ENCODE results near the gene KLF6. TPM values are rescaled to one million over a fixed set of nuclear protein-coding genes. Genes with fewer than 3 reads are reported as not detected.
A peak's percentile ranks its signal among the peaks of the same experiment; 100 is the strongest.

The KLF6 gene
- total and polyA plus RNA-seq, 2 donors (not counting 1 experiment from before 2014, with no cell fraction given), result 96.1 to 105 TPM

DNA sequence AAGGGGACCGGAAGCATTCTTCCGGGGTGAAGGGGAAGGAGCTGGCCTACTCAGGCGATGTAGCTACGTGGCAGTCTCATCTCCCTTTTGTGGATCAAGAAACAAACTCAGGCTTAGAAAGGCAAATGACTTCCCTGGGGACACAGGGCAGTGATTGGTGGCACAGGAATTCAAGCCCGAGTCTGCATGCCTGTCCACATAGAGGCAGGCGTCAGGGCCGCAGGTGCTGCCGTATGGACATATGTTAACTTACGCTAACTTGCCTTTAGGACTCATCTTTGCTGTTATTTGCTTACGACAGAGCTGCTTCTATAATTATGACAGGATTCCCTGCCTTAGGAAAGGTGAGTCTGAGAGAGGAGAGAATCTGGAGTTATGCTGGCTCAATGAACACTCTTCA, 42.3 kb upstream of the KLF6 start:
- Histone ChIP-seq H3K4me3 (replicated peaks in 1 of 4; ENCODE audit: control extremely low read depth in 1 of 4, insufficient read depth in 1 of 4, low read depth in 3 of 4, low read length in 4 of 4) (no peak overlapping the region), H3K4me1 (ENCODE audit: control insufficient read depth, extremely low read depth, insufficient read depth, low read length) (peaks cover 10% of the 10 kb centered on the region), H2AFZ (ENCODE audit: low read length) (no peak overlapping the region), H3K27me3 (ENCODE audit: control insufficient read depth, insufficient read depth, low read length) (no peaks in the 10 kb centered on the region), H3K27ac (ENCODE audit: insufficient read depth, low read length) (no peak overlapping the region), H3K79me2 (ENCODE audit: control insufficient read depth, insufficient read depth, low read length) (no peaks in the 10 kb centered on the region), H3K4me2 (ENCODE audit: extremely low read depth, insufficient read depth, low read length) (no peak overlapping the region), H4K20me1 (ENCODE audit: control insufficient read depth, extremely low read depth, insufficient read depth, low read length) (no peaks in the 10 kb centered on the region), H3K9ac (ENCODE audit: insufficient read depth, low read length) (no peak overlapping the region), H3K9me3 (ENCODE audit: control insufficient read depth, insufficient read depth, low read depth, low read length) (no peaks in the 10 kb centered on the region), H3K36me3 (ENCODE audit: control insufficient read depth, insufficient read depth, low read length) (no peaks in the 10 kb centered on the region)
- TF ChIP-seq, protein P1, sequence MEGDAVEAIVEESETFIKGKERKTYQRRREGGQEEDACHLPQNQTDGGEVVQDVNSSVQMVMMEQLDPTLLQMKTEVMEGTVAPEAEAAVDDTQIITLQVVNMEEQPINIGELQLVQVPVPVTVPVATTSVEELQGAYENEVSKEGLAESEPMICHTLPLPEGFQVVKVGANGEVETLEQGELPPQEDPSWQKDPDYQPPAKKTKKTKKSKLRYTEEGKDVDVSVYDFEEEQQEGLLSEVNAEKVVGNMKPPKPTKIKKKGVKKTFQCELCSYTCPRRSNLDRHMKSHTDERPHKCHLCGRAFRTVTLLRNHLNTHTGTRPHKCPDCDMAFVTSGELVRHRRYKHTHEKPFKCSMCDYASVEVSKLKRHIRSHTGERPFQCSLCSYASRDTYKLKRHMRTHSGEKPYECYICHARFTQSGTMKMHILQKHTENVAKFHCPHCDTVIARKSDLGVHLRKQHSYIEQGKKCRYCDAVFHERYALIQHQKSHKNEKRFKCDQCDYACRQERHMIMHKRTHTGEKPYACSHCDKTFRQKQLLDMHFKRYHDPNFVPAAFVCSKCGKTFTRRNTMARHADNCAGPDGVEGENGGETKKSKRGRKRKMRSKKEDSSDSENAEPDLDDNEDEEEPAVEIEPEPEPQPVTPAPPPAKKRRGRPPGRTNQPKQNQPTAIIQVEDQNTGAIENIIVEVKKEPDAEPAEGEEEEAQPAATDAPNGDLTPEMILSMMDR (conservative IDR thresholded peaks at IDR 0.05 in 1 of 2, IDR thresholded peaks at IDR 0.05 in 1 of 2; ENCODE audit: low read depth in 1 of 2, low read length in 2 of 2), result no peak
- TF ChIP-seq EZH2 (IDR thresholded peaks at IDR 0.05; ENCODE audit: low read length, missing control alignments), result no peak
- DNase-seq (ENCODE audit: low read depth in 2 of 2), result no peak

- Histone ChIP-seq H3K4me3 (replicated peaks in 1 of 4; ENCODE audit: control extremely low read depth in 1 of 4, insufficient read depth in 1 of 4, low read depth in 3 of 4, low read length in 4 of 4) (no peak overlapping the region), H3K4me2 (ENCODE audit: extremely low read depth, insufficient read depth, low read length) (peak overlapping the region; percentile 44), H4K20me1 (ENCODE audit: control insufficient read depth, extremely low read depth, insufficient read depth, low read length) (no peaks in the 10 kb centered on the region), H3K27me3 (ENCODE audit: control insufficient read depth, insufficient read depth, low read length) (no peaks in the 10 kb centered on the region), H3K9me3 (ENCODE audit: control insufficient read depth, insufficient read depth, low read depth, low read length) (no peaks in the 10 kb centered on the region), H2AFZ (ENCODE audit: low read length) (peak overlapping the region; percentile 63), H3K4me1 (ENCODE audit: control insufficient read depth, extremely low read depth, insufficient read depth, low read length) (peaks cover 10% of the 10 kb centered on the region), H3K9ac (ENCODE audit: insufficient read depth, low read length) (no peak overlapping the region), H3K79me2 (ENCODE audit: control insufficient read depth, insufficient read depth, low read length) (no peaks in the 10 kb centered on the region), H3K27ac (ENCODE audit: insufficient read depth, low read length) (peak overlapping the region; percentile 12), H3K36me3 (ENCODE audit: control insufficient read depth, insufficient read depth, low read length) (no peaks in the 10 kb centered on the region)
- TF ChIP-seq, protein P1 (conservative IDR thresholded peaks at IDR 0.05 in 1 of 2, IDR thresholded peaks at IDR 0.05 in 1 of 2; ENCODE audit: low read depth in 1 of 2, low read length in 2 of 2), result no peak
- TF ChIP-seq EZH2 (IDR thresholded peaks at IDR 0.05; ENCODE audit: low read length, missing control alignments), result no peak
- DNase-seq (ENCODE audit: low read depth in 2 of 2), result no peak
Measured at GRCh38 chr10:3825862-3826351, 40.9 kb upstream of the KLF6 start.

DNA sequence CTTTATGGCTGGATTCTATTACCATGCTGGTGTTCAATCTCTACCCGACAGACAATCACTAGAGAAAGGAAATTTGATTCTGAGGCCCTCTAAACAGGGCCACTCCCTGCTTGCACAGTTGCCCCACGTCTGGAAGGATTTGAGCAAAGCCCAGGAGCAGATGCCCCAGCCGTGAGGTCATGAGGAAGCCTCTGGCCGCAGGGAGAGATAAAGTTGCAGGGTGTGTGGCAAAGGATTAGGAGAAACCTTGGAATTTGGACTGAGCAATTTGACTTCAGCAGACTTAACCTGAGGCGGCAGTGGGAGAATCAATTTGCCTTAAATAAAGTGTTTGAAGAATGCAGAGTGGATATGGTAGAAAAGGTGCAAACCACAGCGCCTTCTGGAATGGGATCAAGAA, 40.2 kb upstream of the KLF6 start:
- Histone ChIP-seq H3K9ac (ENCODE audit: insufficient read depth, low read length) (no peak overlapping the region), H3K36me3 (ENCODE audit: control insufficient read depth, insufficient read depth, low read length) (no peaks in the 10 kb centered on the region), H3K4me1 (ENCODE audit: control insufficient read depth, extremely low read depth, insufficient read depth, low read length) (peaks cover 10% of the 10 kb centered on the region), H2AFZ (ENCODE audit: low read length) (no peak overlapping the region), H3K4me3 (replicated peaks in 1 of 4; ENCODE audit: control extremely low read depth in 1 of 4, insufficient read depth in 1 of 4, low read depth in 3 of 4, low read length in 4 of 4) (no peak overlapping the region), H3K4me2 (ENCODE audit: extremely low read depth, insufficient read depth, low read length) (no peak overlapping the region), H3K79me2 (ENCODE audit: control insufficient read depth, insufficient read depth, low read length) (no peaks in the 10 kb centered on the region), H3K27ac (ENCODE audit: insufficient read depth, low read length) (peak overlapping the region; percentile 12), H3K9me3 (ENCODE audit: control insufficient read depth, insufficient read depth, low read depth, low read length) (no peaks in the 10 kb centered on the region), H3K27me3 (ENCODE audit: control insufficient read depth, insufficient read depth, low read length) (no peaks in the 10 kb centered on the region), H4K20me1 (ENCODE audit: control insufficient read depth, extremely low read depth, insufficient read depth, low read length) (no peaks in the 10 kb centered on the region)
- peak; percentile 69 to 90 for DNase-seq (ENCODE audit: low read depth in 2 of 2)
- no peak for TF ChIP-seq EZH2 (IDR thresholded peaks at IDR 0.05; ENCODE audit: low read length, missing control alignments)
- TF ChIP-seq, protein P1 (conservative IDR thresholded peaks at IDR 0.05 in 1 of 2, IDR thresholded peaks at IDR 0.05 in 1 of 2; ENCODE audit: low read depth in 1 of 2, low read length in 2 of 2), result no peak

Data from fibroblast of lung (primary cell).